Astrocyte (in vitro differentiated cells and primary cell): ENCODE data around the gene TMEM161B.

Experiments
- EZH2 ChIP-seq: IDR thresholded peaks from 2 replicates; pipeline ENCODE4 v1.6.1; 2012; ENCODE audit warnings: mild to moderate bottlenecking, low read length, inconsistent platforms; ENCODE audit not compliant: insufficient read depth
- TF ChIP-seq, protein P1 (sequence below): IDR thresholded peaks from 2 replicates; pipeline ENCODE4 v1.5.1; 2011; ENCODE audit warnings: low read depth, mild to moderate bottlenecking, inconsistent platforms, low read length, moderate library complexity; ENCODE audit not compliant: insufficient read depth

DNA sequence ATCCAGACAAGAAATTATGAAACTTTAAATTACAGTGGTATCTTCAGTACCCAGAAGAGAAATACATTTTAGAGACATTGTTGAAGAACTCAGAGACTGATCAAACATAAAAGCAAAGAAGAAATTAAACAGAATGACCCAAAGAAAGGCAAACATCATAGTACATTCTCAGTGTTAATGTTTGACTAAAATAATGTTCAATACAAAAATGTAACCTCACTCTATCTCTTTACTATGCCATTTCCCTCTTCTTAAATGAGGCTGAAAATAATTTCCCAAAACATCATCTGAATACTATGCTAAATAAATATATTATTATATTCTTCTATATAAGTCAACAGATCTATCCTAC, 22.8 kb downstream of the TMEM161B start:
- TF ChIP-seq, protein P1, sequence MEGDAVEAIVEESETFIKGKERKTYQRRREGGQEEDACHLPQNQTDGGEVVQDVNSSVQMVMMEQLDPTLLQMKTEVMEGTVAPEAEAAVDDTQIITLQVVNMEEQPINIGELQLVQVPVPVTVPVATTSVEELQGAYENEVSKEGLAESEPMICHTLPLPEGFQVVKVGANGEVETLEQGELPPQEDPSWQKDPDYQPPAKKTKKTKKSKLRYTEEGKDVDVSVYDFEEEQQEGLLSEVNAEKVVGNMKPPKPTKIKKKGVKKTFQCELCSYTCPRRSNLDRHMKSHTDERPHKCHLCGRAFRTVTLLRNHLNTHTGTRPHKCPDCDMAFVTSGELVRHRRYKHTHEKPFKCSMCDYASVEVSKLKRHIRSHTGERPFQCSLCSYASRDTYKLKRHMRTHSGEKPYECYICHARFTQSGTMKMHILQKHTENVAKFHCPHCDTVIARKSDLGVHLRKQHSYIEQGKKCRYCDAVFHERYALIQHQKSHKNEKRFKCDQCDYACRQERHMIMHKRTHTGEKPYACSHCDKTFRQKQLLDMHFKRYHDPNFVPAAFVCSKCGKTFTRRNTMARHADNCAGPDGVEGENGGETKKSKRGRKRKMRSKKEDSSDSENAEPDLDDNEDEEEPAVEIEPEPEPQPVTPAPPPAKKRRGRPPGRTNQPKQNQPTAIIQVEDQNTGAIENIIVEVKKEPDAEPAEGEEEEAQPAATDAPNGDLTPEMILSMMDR = no peak
- no peak for TF ChIP-seq EZH2
